NCI-H128 (cell line): ENCODE measurements around the gene RAD51B.
"Not testable (repeated sequence)": the region's sequence is repeated elsewhere in the genome, so short reads cannot be mapped to it uniquely, and the experiment has no call there.

Experiments
- DNase-seq: peaks from one replicate; lab custom pipeline; 2025; ENCODE audit not compliant: unreplicated experiment; lab: John Stamatoyannopoulos, UW

The RAD51B gene

DNA sequence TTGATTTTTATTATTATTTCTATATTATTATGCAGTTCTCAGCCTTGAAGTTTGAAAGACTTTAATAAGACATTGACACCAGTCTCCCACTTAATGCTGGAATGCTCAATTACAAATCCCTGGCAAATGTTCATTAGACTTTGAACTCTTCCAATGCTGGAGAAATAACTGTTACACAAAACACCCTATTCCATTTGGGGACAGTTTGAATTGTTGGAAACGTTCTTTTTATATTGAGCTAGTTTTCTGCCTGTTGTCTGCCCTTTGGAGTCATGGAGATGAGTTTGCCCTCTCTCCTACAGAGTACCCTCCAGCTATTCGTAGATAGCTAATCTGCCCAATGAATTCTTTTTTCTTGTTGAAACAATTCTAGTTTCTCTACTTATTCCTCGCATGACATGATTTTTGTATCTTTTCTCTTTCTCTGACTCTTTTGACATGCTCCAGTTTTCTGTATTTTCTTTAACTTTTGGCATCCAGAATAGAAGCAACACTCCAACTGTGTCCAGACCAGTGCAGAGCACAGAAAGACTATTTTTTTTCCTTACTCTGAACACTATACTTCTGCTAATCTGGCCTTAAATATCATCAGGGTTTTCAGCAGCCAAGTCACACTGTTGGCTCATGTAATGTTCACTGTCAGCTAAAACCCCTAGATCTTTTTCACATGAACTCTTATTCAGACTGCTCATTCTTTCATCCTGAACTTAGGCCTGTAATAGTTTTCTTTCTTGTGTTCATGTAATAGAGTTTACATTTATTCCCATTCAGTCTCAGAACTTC lies 379.3 kb downstream of the RAD51B start:
- no peak for DNase-seq

DNA sequence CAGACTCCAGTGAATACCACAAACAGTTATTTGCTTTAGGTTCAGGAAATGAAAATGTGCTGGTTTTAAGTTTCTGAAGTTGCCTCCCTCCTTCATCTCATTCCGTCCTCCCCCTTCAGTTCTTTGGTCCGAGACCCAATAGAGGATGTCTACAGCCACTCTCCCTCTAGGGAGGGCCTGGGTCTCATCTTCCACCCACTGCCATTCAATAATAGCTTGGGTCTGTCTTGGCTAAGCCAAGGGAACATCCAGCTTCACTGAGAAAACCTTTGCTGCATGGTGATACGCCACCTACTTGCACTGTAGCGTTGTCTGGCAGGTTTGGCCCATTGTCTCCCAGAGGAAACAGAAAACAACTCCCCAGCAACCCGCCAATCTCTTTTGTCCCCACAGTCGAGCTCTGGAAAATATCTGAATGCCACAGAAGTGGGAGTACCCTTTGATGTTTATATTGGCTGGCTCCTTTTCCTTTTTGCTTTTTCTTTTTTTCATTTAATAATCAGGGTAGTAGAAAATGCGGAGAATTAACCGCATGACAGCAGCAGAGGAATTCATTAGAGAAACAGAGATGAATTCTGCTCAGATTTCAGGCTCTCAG lies 380.1 kb downstream of the RAD51B start:
- DNase-seq: no peak

DNA sequence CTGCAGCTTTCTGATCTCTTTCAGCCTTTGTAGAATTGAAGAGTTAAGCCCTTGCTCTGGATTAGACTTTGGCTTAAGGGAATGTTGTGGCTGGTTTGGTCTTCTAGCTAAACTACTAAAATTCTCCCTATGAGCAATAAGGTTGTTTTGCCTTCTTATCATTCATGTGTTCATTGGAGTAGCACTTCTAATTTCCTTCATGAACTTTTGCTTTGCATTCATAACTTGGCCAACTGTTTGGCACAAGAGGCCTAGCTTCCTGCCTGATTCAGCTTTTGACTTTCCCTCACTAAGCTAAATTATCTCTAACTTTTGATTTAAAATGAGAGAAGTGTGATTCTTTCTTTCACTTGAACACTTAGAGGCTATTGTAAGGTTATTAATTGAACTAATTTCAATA lies 384.3 kb downstream of the RAD51B start:
- DNase-seq: no peak

DNA sequence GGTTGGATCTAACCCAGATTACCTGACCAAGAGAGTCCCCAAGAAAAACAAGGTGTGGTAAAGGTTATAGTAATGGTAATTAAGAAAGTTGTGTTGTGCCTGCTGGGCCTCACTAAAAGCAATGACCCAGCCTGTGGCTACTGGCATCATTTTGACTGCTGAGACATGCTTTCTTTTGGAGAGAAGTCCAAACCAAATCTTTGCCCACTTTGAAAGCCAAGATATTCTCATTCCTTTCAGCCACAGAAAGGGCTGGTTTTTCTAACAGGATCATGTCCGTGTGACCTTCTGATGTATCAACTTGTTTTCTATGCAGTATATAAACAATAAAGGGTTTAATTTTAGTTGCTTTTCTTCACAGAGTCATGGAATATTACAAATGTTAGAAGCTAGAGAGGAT lies 388.6 kb downstream of the RAD51B start:
- DNase-seq: no peak

DNA sequence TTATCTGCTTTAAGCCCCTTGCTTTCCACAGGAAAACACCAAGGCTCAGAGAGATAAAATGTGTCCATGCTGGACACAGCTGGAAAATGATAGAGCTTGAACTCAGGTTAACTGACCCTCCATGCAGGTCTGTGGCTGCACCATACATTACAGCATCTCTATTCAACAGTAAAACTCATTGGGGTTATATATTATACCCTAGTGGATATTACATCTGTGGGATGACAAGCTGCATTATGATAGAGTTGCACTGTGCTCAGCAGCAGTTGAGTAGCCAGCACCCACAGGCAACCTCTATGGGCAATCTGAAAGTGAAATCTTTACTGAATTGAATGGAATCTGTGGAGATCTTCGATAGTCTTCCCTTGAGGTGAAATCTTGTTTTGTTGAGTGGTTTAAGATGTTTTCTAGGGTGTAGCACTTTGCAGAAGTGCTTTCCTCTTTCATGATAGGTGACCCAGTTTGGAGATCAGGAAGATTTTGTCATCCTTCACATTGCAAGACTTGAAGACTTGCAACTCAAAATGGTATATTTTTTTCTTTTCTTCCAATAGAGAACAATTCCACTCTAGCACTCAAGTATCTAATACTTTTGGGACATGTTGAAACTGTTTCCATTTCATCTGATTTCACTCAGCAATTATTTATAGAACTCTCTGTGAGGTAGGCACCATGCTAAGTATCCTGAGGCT lies 389.2 kb downstream of the RAD51B start:
- DNase-seq: no peak

DNA sequence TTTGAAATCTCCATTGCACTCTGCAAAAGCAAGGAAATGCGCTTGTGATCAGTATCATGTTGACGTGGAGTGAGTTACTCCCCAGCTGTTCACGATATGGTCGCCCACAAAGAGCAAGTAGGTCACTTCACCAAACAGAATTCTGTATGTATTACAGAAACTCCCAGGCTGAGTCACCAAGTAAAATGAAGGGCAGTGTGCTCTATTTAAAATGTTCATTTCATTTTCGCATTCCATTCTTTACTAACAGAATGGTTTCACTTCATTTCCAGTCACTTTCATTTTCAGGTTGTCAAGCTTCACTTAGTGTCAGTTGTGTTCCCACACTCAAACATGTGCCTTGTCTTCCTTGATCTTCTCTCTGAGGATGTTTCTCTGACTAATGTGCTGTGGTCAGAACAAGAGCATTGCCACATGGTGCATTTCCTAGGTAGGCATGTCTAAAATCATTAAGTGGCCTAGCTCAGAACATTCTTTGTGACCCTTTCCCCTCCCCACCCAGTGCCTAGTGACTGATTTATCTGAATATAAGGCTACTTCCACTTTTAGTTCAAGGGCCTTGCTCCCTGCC lies 391.2 kb downstream of the RAD51B start:
- no peak for DNase-seq

DNA sequence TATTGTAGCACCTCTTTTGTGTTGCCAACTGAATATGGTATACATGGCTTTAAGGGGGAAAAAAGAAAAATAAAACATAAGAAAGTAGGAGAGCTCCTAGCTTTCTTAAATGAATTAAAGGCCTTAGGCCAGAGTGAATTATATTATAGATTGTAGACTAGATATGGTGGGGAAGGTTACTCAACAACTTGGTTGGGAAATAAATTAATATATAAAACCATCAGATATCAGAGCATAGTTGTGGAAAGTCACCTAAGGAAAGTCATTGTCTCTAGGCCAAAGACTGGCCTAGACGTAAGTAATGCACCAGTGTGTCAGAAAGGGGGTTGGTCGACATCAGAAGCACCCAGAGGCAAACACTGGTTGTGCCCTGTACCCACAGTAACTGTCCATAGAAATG lies 391.8 kb downstream of the RAD51B start:
- no peak for DNase-seq

DNA sequence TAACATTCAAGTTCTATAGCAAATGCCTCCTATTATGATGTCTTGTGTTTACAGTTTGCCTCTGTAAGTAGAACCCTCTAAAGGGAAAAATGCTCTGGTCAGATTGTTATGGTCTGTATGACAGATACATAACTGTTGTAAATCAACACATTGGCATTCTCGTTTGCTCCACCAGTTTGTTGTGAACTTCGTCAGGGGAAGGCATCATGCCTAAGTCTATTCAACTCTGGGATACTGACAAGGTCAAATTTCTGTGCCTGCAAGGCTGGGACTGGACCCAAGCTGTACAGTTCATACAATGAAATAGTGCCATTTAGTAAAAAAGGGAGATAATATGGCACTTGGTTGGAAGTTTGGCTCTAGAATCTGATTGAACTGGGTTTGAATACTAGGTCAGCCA lies 392.3 kb downstream of the RAD51B start:
- no peak for DNase-seq

DNA sequence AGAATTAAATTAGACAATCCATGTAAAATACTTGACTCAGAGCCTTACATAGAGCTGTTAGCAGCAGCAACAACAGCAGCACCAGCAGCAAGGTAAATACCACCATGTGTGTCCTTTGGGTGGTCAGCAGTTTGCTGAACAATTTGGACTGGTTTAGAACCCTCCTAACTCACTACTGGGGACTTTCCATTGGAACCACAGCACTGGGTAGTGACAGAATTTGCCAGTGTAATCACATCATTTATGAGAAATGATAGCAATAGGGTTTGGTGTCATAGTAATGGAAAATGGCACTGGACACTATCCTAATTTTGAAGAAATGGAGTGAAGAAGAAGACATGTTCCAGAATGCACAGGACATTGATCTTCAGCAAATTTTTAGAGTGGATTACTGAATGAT lies 392.8 kb downstream of the RAD51B start:
- DNase-seq: no peak

DNA sequence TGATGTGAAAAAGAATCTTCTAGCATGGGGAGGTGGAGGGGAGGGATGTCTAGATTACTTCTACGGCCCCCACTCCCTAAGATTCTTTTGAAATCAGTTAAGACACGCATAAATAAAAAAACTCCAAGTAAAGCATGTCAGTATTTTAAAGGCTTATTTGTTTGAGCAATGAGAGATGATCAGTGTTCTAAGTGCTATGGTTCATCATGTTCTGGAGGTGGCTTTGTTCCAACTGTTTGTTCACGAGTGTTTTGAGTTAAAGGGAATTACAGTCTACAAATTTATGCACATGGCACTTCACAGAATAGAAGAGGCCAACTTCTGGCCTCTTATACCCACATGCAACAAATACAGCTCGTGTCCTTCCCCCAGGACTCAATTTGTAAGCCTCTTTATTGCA lies 394.9 kb downstream of the RAD51B start:
- DNase-seq: no peak

DNA sequence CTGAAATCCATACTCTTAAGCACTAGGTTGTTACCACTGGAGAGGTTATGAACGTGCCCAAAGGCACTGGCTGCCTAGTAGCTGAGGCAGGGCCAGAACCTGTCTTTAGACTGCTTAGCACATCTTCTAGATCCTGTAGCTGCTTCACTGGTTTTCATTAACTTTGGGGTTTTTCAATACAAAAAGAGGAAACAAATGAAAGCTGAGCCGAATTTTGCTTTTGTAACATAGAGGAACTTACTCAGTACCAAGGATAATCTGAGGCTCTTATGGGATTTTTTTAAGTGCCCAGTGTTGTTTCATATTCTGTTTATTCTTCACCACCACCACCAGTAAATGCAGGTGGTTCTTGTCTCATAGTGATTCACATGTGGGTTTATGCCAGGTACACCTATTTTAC lies 396.1 kb downstream of the RAD51B start:
- no peak for DNase-seq

DNA sequence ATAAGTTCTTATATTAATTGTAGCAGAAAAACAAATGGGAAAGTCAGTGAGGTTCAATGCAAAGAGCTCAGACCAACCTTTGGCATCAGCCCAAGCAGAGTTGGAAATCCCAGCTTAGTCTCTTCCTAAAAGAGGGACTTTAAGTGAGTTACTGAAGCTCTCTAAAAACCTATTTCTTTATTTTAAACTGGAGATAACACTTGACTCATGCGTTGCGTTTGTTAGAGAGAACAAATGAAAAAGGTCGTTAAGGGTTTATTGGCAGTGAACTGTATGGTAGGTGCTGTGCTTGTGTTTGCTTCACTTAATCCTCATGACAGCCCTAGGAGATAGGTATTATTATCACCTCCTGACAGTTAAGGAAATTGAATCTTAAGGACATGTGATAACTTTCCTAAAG lies 396.5 kb downstream of the RAD51B start:
- no peak for DNase-seq

DNA sequence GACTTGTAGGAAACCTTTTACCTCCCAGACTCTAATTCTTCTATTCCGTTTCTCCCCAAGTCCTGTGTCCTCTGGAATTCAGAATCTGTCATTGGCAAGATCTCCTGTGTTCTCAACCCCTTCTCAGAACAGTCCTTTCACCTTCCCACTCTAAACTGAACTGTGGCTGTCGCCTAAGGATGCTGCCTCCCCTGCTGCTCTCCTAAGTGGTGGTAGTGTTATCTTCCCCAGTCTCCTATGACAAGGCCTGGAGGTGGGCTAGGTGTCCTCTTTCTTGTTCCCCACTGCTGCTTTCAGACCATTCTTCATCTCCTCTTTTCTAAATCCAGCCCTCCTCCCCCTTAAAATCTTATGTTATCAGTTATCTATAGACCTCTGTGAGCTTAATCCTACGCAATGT lies 397.4 kb downstream of the RAD51B start:
- DNase-seq: no peak

DNA sequence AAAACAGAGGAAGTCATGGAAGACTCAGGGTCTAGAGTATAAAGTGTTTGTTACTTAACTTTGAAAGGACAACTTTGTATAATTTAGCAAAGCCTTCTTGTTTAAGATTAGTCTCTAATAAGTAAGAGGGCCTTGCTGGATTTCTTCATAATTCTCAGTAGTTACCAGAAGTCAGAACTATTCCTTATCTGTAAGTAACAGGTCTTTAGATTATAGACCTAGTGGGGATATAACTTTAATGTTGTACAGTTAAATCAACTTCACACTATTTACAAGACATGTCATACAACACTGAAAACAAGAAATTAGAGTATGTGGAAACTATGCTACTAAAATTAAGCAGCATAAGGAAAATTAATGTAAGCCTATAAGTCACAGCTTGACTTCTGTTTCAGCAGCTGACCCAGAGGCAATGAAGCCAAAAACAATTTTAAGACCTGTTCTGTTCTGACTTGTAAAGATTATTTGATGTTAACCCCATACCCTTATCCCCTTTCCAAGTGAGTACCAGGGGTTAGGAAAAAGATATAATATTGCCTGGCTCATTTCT lies 398.3 kb downstream of the RAD51B start:
- no peak for DNase-seq

DNA sequence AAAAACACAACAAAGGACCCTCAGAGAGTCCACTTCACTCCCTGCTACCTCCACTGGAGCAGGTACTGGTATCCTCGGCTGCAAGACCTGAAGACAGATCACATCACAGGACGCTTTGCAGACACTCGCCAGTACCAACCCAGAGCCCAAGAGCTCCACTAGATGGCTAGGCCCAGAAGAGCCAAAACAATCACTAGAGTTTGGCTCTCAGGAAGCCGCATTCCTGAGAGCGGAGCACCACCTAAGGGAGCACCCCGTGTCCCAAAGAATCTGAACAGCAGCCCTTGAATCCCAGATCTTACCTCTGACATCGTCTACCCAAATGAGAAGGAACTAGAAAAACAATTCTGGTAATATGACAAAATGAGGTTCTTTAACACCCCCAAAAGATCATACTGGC lies 399.8 kb downstream of the RAD51B start:
- no peak for DNase-seq

DNA sequence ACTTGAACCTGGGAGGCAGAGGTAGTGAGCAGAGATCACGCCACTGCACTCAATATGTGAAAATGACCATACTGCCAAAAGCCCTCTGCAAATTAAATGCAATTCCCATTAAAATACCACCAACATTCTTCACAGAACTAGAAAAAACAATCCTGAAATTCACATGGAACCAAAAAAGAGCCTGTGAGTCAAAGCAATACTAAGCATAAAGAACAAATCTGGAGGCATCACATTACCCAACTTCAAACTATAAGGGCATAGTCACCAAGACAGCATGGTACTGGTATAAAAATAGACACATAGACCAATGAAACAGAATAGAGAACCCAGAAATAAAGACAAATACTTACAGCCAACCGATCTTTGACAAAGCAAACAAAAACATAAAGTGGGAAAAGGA lies 401.5 kb downstream of the RAD51B start:
- DNase-seq: not testable (repeated sequence)

DNA sequence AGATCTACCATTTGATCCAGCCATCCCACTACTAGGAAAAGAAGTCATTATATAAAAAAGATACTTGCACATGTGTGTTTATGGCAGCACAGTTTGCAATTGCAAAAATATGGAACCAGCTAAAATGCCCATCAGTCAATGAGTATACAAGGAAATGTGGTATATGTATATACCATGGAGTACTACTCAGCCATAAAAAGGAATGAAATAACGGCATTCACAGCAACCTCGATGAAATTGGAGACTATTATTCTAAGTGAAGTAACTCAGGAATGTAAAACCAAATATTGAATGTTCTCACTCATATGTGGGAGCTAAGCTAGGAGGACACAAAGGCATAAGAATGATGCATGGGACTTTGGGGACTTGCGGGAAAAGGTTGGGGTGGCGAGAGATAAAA lies 402.6 kb downstream of the RAD51B start:
- no peak for DNase-seq

DNA sequence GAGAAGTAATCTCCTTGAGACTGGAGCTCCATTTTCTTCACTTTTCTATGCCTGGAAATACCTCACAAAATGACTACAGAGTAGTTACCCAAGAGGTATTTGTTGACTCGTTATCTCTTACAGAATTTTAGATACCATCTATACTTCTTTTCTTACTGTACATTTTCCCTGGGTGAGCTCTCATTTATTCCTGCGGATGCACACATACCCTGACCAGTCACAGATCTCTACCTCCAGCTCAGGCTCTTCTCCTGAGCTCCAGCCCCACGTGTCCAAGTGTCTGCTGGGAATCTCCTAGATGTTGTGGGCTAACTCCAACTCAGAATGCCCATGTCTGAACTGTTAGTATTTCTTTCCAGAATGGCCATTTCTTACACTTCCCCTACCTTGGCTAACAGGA lies 403.1 kb downstream of the RAD51B start:
- DNase-seq: no peak

DNA sequence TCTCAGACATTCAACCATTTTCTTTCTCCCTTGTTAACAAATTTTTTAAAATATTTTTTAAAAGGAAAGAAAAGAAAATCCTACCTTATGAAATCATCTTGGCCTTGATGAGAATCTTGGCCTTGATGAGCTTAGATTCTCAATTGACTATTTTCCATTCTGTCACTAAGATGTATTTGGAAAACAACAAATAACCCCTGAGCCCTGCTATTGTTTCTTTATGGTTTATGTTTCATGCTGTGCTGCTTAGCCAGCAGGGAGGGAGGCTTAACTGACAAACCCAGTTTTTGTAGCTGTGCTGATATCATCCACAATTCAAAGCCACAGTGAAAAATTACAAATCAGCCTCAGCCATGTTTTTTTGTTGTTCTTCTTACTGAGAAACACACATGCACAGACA lies 404.1 kb downstream of the RAD51B start:
- DNase-seq: no peak

DNA sequence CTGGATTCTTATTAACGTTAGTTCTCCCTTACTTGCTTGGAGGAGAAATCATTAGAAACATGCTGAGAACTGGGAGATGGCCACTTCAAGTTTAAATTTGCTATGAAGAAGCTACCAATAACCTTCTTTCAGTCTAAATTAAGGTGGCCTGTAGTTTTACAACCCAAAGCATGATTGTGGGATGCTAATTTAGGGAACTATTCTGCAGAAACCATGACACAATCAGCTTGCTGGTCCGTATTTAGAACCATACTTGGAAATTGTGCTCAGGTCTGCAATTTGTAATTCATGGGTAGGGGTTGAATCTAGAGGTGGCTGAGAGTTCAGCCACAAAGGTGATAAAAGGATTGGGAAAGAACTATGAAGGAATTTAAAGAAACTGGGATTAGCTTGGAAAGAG lies 405.7 kb downstream of the RAD51B start:
- DNase-seq: no peak

DNA sequence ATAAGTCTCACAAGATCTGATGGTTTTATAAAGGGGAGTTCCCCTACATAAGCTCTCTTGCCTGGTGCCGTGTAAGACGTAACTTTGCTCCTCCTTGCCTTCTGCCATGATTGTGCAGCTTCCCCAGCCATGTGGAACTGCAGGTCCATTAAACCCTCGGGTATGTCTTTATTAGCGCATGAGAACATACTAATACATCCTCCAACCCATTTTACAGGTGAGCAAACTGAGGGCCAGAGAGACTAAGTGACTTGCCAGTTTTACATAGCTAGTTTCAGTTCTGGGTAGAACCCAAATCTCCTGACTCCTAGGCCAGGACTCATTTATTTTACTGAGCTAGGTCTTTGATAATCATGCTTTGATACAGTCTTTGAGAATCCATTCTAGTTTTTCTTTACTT lies 406.9 kb downstream of the RAD51B start:
- no peak for DNase-seq

DNA sequence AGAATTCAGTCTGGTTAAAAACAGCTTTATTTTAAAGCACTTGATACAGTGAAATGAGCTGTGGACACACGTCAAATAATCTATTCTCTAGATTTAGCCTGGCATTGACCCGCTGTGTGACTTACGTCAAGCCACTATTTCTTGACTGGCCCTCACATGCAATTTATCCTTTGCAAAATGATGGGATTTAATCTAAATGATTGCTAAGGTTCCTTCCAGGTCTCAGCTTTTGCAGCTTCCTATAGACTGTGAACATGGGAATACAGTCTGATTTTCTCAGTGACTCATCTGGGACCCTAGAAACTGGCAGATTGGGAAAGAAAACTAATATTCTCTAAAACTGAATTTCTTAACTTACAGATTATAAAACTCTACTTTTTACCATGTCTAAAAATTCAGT lies 409.1 kb downstream of the RAD51B start:
- DNase-seq: no peak
